Globus pallidus (tissue), 1 donor: ENCODE results near the gene EXOC3.
"Not testable (repeated sequence)": the region's sequence is repeated elsewhere in the genome, so short reads cannot be mapped to it uniquely, and the experiment has no call there.

ENCODE experiments used
- DNase-seq: peaks from one replicate; pipeline ENCODE4 v3.0.0-alpha.2; 2015; ENCODE audit warnings: low spot score

Gene EXOC3

DNA sequence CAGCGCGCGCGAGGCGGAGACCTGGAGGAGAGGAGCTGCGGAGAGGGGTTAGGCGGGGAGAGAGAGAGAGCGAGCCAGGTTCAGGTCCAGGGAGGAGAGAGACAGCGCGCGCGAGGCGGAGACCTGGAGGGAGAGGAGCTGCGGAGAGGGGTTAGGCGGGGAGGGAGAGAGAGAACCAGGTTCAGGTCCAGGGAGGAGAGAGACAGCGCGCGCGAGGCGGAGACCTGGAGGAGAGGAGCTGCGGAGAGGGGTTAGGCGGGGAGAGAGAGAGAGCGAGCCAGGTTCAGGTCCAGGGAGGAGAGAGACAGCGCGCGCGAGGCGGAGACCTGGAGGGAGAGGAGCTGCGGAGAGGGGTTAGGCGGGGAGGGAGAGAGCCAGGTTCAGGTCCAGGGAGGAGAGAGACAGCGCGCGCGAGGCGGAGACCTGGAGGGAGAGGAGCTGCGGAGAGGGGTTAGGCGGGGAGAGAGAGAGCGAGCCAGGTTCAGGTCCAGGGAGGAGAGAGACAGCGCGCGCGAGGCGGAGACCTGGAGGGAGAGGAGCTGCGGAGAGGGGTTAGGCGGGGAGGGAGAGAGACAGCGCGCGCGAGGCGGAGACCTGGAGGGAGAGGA lies 31.4 kb downstream of the EXOC3 start:
- not testable (repeated sequence) for DNase-seq

DNA sequence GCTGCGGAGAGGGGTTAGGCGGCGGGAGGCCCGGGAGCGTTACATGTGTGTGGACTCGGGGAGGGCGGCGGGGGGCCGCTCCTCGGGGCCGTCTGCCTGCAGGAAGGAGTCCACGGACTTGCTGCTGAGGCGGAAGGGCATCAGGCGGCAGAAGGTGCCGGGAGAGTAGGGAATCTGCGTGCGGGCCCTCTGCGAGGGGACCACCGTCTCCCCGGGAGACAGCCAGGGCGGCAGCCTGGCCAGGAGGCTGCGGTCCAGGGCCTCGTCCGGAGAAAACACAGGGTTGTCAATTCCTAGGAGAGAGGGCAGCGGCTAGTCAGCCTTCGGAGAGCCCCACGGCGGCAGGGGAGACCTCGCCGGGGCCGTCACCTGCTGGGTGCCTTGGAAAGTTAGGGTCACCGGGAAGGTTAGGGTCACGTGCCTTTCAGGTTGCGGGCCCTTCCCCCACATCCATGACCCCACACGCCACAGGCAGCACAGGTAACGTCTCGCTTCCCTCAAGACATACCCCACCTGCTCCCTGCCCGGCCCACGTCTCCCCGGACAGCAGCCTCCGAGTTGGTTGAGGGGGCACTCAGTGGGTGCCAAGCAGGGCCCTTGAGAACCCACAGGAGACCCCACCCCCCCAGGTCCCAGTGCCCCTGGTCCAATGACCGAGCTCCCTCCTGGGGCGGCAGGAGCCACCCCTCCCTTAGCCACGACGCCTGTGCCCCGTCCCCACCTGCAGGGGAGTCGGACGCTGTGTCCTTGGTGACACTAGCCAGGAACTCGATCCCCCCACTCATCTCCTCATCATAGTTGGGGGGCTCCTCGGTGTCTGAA lies 32.1 kb downstream of the EXOC3 start:
- no peak for DNase-seq

DNA sequence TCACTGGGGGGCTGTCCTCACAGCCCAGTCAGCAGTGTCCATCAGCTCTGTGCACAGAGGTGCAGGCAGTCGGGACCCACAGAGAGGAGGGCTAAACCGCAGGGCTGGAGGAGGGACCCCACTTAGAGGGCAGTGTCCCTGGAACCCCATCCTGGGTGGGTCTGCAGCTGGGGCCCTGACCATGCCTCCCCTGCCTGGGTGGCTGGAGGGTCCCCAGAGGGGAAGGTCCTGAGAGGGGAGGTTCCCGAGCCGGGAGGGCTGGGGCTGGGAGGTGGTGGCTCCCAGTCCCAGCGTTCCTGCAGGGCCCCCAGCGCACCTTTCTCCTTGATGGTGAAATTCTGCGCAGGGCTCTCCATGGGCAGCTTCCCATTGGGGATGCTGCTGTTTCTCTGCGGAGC lies 32.7 kb downstream of the EXOC3 start:
- no peak for DNase-seq

DNA sequence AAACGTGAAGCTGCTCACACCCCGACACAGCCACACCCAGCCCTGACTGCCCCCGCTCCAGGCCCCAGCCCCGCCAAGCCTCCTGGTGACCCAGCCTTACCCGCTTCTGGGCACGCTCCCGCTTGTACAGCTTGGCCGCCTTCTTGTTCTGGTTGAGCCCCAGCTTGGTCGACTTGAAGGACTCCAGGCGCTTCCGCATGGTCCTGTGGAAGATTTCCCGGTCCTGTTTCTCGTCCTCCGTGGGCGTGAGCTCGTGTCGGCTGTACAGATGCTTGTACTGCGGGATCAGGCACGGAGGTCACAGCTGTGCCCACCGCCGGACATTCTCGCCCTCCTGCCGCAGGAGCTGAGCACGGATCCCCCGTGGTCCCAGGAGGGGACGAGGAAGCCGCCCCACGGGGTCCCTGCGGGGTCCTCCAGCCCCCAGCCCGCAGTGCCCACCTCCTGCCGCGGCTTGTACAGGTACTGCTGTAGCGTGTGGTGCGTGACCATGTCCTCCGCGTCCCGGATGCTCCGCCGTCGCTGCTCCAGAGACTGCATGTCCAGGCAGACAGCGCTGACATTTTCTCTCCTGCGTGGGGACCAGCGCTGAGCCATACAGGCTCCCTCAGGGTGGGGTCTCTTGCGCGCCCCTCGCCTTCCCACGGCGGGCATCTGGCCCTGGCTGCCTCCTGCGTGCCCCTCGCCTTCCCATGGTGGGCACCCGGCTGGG lies 33.3 kb downstream of the EXOC3 start:
- DNase-seq, result no peak

DNA sequence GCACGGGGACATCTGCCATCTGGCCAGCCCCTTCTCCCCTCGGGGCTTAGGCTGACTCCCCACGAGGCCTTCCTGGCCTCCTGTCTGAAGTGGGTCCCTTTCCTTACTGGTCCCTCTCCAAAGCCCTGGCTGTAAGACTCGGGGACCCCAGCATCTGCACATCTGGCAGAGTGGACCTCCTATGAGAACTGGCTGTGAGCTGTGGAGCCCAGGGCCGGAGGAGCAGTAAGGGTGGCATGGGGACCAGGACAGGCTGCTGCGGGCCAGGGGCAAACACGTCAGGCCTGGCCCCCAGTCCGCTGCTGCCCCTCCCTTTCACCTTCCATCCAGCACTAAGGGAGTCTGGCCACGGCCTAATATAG lies 33.8 kb downstream of the EXOC3 start:
- DNase-seq, result no peak

DNA sequence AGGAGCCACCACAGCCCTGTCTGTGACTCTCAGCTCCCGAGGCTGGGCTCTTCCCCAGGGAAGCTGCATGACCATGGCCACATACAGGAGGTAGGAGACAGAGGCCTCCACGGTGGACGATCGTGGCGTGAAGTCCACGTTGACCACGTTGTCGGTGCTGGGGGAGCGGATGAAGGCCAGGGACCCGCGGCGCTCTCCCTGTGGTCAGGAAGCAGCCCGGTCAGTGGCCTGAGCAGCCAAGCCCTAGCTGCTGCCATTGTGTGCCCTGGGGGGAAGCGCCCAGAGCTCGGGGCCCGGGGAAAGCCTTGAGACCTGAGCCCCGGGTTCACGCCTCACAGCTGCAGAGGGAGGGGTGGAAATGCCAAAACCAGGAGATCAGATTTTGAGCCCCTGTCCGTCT lies 34.3 kb downstream of the EXOC3 start:
- DNase-seq, result no peak

DNA sequence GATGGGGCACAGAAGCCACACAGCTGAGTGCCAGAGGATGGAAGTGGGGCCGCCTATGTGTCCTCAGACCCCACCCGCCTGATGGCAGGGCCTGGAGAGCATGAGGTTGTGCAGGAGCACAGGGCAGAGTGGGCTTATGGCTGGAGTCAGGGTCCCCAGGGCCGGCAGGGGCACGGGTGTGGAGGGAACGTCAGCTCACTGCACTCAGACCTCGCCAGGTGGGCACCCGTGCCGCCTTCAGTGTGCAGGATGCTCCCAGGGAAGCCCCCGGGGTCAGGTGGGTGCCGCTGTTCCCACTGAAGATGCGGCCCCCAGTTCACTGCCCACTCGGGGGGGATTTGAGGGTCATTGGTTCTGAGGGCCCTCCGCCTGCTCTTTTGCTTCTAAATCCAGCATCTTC lies 34.9 kb downstream of the EXOC3 start:
- DNase-seq, result no peak

DNA sequence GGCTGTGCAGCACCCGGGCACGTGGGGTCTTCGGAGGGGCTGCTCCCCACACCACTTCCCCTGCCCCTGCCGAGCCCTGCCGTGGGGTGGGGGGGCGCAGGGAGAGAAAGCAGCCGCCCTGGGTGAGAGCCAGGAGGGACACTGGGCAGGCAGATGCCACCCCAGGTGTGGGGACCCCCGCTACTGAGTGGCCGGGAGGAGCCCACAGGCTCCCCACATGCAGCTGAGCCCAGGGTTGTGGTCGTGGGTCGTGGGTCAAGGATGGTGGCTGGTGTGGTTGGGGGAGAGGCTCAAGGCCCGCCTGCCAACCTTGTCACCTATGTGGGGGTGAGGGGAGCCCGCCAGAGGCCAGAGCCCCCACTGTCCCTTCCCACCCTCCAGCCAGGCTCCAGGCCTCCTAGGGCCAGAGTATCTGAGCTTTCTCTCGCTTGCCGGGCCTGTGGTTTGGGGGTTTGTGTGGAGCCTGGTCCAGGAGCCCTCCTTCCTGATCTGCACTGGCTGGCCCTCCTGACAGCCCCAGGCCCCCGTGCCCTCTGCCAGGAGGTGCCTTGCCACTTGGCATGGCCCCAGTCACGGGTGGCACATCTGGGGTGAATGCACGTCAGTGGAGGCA lies 35.5 kb downstream of the EXOC3 start:
- no peak for DNase-seq

DNA sequence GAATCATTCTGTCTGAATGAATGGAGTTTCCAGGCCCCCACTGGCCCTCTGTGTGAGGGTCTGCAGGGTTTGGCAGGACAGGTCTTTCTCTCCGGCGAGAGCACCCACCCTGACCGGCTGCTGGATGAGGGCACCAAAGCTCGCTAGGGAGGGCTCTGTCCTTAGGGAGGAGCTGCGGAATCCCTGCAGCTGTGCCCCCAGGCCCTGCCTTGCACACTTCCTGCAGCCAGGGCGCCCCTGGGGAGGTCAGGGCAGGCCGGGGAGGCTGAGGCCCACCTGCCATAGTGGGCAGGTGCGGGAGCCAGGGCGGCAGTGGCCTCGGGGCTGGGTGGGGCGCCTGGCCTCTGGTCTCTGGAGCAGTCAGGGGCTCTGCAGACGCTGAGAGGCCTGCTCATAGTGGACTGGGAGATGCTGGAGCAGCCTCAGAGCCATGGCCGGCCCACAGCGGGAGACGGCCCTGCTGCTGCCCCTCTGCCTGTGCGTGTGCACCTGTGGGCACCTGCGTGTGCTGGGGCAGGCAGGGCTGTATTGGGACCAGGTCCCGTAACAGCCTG lies 36.1 kb downstream of the EXOC3 start:
- no peak for DNase-seq

DNA sequence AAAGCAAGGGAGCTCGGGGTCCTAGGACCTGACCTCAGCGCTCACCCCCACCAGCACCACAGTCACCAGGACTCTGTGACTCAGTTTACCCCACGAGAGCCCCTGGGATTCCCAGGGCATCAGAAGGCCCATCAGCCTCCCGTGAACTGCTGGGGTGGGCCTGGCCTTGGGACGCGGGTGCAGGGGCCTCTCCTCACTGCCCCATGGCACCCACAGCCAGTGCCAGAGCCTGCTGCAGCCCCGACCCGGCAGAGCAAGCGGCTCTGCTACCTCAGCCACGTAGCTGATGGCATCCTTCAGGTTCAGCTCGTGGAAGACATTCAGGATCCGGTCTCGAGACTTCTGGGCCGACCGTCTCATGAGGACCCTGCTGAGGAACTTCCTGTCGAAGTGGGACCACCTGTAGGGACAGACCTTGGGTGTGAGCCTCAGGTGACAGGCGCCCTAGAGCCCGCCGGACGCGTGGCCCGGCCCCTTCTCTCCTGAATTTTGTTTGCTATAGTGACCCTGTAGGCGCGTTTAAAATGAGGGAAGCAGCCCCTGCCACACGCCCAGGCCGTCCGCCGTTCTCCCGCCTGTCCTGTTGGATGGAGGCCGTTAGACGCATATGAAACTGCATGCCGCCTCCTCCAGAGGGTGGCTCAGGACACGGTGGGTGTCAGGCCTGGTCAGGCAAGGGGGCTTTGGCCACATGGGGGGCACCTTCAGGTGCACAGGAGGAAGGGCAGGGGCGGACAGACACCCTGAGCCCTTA lies 36.8 kb downstream of the EXOC3 start:
- no peak for DNase-seq

DNA sequence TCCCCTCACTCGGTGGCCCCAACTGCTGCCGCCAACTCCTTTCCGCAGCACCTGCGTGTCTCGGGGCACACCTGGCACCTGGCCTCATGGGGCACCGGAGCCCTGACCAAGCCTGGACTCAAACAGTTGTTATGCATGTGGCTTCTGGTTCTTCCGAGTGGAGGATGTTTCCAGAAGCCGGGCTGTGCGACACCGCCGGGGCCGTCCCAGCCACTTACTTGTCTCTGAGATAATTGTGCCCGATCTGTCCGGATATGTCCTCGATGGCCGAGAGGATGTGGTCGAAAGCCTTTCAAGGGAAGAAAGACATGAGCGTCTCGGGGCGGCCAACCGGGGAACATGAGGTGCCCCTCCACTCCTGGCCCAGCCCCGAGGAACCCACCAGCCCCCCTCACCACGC lies 38.4 kb downstream of the EXOC3 start:
- DNase-seq, result no peak

DNA sequence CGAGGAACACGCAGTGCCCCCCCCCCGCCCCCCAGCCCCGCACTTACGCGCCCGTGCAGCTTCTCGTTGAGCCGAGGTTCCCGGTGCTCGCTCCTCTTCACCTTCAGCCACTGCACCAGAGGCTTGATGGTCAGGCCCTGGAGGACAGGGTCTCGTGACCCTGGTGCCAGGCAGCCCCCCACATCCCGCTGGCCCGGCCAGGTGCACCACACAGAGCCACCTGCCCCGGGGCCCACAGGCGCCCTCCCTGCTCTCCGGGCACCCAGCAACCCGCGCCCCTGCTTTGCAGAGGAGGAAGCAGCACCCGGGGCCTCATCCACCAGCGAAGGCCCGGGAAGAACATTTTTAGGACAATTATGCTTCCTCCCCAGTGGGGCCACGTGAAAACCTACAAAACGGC lies 39.0 kb downstream of the EXOC3 start:
- DNase-seq, result no peak

DNA sequence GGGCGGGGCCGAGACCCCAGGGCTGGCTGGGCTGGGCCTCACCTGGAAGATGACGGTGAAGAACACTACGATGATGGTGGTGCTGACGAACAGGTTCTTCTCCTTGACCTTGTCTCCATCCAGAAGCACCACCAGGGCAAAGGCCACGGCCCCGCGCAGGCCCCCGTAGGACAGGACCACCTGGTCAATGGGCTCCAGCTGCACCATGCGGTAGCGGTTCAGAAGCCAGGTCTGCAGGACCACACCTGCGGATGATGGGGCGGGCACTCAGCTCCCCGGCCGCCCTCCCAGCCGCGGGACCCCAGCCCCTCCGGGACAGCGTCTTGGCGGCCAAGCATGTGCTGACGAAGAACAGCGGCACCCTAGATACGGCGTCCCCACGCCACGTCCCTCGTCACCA lies 39.5 kb downstream of the EXOC3 start:
- DNase-seq, result no peak

DNA sequence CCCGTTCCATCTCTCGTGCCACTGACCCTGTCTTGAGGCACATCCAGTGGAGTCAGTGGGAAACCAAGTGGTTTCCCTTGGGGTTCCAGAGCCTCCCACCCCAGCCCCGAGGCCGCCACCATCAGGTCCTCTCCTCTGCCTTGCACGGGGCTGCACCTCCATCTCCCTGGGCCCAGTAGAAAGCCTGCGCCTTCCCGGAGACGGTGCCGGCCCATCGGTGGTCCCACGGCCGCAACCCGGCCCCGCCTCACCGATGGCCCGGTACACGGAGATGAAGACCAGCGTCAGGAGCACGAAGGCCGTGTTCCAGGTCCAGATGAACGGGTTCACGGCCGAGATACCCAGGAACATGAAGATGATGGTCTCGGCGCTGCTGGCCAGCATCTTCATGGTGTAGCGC lies 40.0 kb downstream of the EXOC3 start:
- no peak for DNase-seq

DNA sequence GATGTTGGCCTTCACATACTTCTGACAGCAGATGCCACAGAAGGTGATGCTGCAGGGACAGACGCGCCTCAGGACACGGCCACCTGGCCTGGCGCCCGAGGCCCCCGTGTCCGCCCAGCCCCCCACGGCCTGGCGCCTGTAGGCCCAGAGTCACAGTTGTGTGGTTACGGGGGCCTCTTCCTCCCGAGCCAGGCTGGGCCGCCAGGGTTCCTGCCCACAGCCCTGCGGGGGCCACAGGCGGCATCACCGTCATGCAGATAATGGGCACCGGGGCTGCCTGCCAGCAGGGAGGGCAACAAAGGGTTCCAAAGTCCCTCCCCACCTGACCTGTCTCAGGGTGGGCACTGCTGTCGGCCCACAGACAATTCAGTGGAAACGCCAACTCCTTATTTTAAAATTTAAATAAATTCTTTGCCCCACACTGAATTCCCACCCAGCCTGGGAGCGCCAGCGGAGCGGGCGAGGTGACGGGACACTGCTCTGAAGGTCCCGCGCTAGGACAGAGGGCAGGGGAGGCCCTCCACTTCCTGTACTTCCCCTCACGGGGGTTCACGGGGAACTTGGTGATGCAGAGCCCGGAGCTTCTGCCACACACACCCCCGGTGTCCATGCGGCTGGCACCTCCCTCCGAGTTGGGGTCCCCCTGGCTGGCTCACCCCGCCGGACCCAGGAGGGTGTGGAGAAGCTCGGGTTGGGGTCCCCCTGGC lies 40.6 kb downstream of the EXOC3 start:
- DNase-seq, result no peak

DNA sequence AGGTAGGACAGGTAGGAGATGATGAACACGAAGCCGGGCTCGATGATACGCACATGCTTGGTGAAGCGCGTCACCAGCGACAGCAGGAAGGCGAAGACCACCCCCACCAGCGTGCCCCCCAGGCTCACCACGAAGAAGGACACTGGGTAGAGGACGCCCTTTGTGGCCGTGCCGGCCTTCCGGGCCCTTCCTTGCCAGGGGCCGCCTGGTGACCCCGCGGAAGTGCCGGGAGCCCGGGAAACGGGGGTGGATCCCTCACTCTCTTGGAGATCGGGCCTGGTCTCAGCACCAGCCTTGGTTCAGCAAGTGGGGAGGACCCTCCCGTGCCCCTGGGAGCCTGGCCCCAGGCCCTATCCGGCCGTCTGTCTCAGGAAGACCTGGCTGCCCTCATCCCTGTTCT lies 41.6 kb downstream of the EXOC3 start:
- DNase-seq, result no peak

DNA sequence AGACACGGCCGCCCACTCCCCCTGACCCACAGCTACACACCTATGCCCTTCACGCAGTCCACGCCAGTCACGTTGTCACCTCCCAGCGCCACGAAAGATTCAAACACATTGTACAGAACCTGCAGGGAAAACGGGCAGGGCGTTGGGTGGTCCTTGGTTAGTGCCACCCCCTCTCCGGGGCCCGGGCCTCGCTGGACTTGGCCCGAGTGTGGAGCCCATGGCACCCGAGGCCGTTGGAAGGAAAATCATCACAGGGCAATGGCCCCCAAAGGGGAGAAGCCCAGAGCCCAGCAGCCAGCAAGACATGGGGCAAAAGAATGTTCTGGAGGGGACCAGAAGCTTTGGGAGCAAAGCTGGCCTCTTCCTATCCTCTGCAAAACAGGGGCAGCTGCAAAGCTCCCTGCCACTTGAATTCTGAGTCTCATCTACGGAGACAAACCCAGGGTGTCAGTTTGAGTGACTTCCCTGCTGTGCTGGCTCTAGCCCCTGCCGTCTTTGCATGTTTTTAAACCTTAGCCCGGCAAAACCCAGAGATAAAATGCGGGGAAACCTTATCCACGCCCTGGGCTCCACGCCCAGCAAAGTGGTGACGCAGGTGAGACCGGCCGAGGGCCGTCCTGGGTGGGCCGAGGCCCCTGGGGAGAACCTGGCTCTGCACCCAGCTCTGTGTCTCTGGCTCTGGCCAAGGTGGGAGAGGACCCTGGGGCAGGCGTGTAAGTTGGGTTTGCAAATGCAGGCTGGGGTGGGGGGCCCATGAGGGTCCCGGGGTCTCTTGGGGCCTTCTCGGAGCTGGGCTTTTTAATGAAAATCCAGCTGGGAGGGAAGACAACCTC lies 42.4 kb downstream of the EXOC3 start:
- DNase-seq, result no peak

DNA sequence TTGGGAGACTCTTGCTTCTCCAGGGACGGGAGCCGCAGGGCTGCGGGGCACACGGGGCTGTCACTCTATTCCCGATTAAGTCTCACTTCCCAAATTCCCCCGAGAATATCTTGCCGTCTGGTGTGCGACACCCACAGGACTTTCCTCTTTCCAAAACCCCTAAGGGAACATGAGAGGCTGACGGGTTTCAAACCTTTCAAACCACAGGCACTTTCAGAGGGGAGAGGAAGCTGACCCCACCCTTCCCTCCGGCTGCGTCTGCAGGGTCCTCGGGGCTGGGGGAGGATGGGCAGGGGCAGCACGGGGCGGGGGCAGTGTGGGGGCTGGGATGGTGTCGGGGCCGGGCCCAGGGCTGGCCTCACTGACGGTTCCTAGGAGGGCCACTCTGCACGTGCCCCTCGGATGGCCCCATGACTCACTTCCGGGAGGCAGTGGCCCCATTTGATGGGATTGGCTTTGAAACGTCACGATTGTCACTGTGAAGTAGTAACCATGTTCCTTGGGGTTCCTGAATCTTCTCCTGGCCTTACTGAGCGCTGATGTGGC lies 43.0 kb downstream of the EXOC3 start:
- no peak for DNase-seq

DNA sequence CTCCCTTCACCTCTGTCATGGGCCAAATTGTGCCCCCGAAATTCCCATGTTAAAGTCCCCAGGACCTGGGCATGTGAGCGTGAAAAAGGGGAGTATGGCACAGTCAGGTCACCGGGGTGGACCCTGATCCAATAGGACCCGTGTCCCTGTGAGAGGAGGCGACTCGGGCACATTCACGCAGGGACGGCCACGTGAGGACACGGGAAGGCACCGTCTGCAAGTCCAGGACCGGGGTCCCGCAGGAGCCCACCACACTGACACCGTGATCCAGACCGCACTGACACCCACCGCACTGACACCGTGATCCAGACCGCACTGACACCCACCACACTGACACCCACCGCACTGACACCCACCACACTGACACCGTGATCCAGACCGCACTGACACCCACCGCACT lies 43.6 kb downstream of the EXOC3 start:
- not testable (repeated sequence) for DNase-seq

DNA sequence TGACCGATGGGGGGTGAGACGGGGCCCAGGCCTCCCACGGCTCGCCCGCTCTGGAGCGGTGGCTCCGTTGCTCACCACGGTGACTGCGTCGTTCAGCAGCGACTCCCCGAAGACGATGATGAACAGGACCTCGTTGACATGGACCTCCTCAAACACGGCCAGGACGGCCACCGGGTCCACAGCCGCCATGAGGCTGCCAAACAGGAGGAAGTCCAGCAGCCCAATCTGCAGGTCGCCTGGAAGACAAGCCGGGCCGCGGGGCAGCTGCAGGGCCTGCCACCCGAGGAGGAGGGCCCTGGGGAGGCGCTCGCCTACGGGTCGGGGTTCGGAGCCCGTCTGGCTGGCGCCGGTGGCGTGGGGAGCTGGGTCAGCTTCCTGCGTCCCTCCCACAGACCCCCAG lies 45.3 kb downstream of the EXOC3 start:
- DNase-seq, result no peak
